ENCODE results near the gene FBXO45.
"Not testable (repeated sequence)": the region's sequence is repeated elsewhere in the genome, so short reads cannot be mapped to it uniquely, and the experiment has no call there.

FBXO45 gene

GRCh38 chr3:196568246-196569002, at the start of gene FBXO45, which contains the start of gene WDR53:
TSS of gene FBXO45 (plus strand) at chr3:196568660. CDS start at chr3:196568985, 325 bp downstream.
TSS of gene WDR53 (minus strand) at chr3:196568554. CDS start at chr3:196561475, 7,079 bp downstream.
- TF ChIP-seq CTCF (IDR thresholded peaks at IDR 0.05; ENCODE audit: insufficient read depth, low read depth, low read length, missing control alignments), result no peak

GRCh38 chr3:196518966-196519717, 49.3 kb upstream of the FBXO45 start:
- peak; percentile 84 for DNase-seq (ENCODE audit: low read depth)
- TF ChIP-seq CTCF (IDR thresholded peaks at IDR 0.05; ENCODE audit: insufficient read depth, low read depth, low read length, missing control alignments), result peak; percentile 53
- H3K4me3 ChIP-seq (ENCODE audit: low read length), result no peak overlapping the region

More at GRCh38 chr3:196568246-196569002, at the start of gene FBXO45, which contains the start of gene WDR53:
- H3K4me3 ChIP-seq (ENCODE audit: low read length), result peak within 1 kb of the TSS; percentile 93
- DNase-seq (ENCODE audit: low read depth), result peak; percentile 98

- DNase-seq (ENCODE audit: low read depth), result no peak
- no peak for TF ChIP-seq CTCF (IDR thresholded peaks at IDR 0.05; ENCODE audit: insufficient read depth, low read depth, low read length, missing control alignments)
- no peak overlapping the region for H3K4me3 ChIP-seq (ENCODE audit: low read length)
Measured at GRCh38 chr3:196519718-196520082, 48.8 kb upstream of the FBXO45 start.

GRCh38 chr3:196521291-196521690, 47.2 kb upstream of the FBXO45 start:
- not testable (repeated sequence) for DNase-seq (ENCODE audit: low read depth); H3K4me3 ChIP-seq (ENCODE audit: low read length)

GRCh38 chr3:196523841-196524240, 44.6 kb upstream of the FBXO45 start:
- no peak for TF ChIP-seq CTCF (IDR thresholded peaks at IDR 0.05; ENCODE audit: insufficient read depth, low read depth, low read length, missing control alignments)
- DNase-seq (ENCODE audit: low read depth), result no peak
- H3K4me3 ChIP-seq (ENCODE audit: low read length), result no peak overlapping the region

GRCh38 chr3:196524527-196524926, 43.9 kb upstream of the FBXO45 start:
- H3K4me3 ChIP-seq (ENCODE audit: low read length), result no peak overlapping the region
- peak; percentile 32 for DNase-seq (ENCODE audit: low read depth)
- peak; percentile 16 for TF ChIP-seq CTCF (IDR thresholded peaks at IDR 0.05; ENCODE audit: insufficient read depth, low read depth, low read length, missing control alignments)

GRCh38 chr3:196525141-196525540, 43.3 kb upstream of the FBXO45 start:
- TF ChIP-seq CTCF (IDR thresholded peaks at IDR 0.05; ENCODE audit: insufficient read depth, low read depth, low read length, missing control alignments), result no peak
- DNase-seq (ENCODE audit: low read depth), result no peak
- H3K4me3 ChIP-seq (ENCODE audit: low read length), result no peak overlapping the region
